Common myeloid progenitor, CD34-positive (primary cell): ENCODE measurements around the gene COL9A2.

Experiments
- CTCF ChIA-PET: fragments of 350-600 bp; sonication (Branson Sonifier 250); formaldehyde crosslinking; loops from one replicate; lab custom pipeline; 2021; ENCODE audit warnings: antibody characterized with exemption; lab: Charles Lee
- POLR2A ChIA-PET: fragments of 350-600 bp; sonication (Branson Sonifier 250); formaldehyde crosslinking; loops from one replicate; lab custom pipeline; 2021; ENCODE audit warnings: antibody characterized with exemption; lab: Charles Lee
- DNase-seq, 3 donors: peaks; one replicate each; pipeline versions ENCODE4 v3.0.0 to v3.0.0-alpha.2; 2013
- H3K27ac ChIP-seq, 2 experiments: 1 replicate in 1 of 2; 2 replicates in 1 of 2; pipeline ENCODE4 v1.7.0; 2013; ENCODE audit warnings: inconsistent platforms in 2 of 2, low read length in 2 of 2, mild to moderate bottlenecking in 2 of 2, low read depth in 1 of 2, moderate library complexity in 1 of 2; ENCODE audit not compliant: severe bottlenecking in 2 of 2, insufficient read depth in 1 of 2, poor library complexity in 1 of 2
- H3K27me3 ChIP-seq, 5 experiments: replicated peaks in 2 of 5; 1 replicate in 3 of 5; 2 replicates in 2 of 5; pipeline versions ENCODE4 v1.6.1 to v1.7.0; 2013; ENCODE audit warnings: low read length in 4 of 5, mild to moderate bottlenecking in 2 of 5, moderate library complexity in 2 of 5, inconsistent platforms in 1 of 5; ENCODE audit not compliant: insufficient read depth in 5 of 5, control insufficient read depth in 4 of 5
- H3K36me3 ChIP-seq, 4 experiments: 1 replicate in 2 of 4; 2 replicates in 2 of 4; pipeline versions ENCODE4 v1.6.1 to v1.7.0; 2013; ENCODE audit warnings: low read length in 3 of 4, control low read depth in 1 of 4, mild to moderate bottlenecking in 1 of 4; ENCODE audit not compliant: control insufficient read depth in 4 of 4, insufficient read depth in 4 of 4
- H3K4me1 ChIP-seq, 4 experiments: 1 replicate in 3 of 4; 2 replicates in 1 of 4; pipeline versions ENCODE4 v1.6.1 to v1.7.1; 2013; ENCODE audit warnings: low read length in 3 of 4, mild to moderate bottlenecking in 3 of 4, control low read depth in 1 of 4, inconsistent platforms in 1 of 4, moderate library complexity in 1 of 4; ENCODE audit not compliant: control insufficient read depth in 4 of 4, insufficient read depth in 4 of 4; ENCODE audit errors: control extremely low read depth in 1 of 4
- H3K4me3 ChIP-seq, 7 experiments: 1 replicate in 4 of 7; 2 replicates in 3 of 7; pipeline versions ENCODE4 v1.5.1 to v1.7.0; 2013; ENCODE audit warnings: mild to moderate bottlenecking in 7 of 7, low read length in 6 of 7, moderate library complexity in 6 of 7, inconsistent platforms in 2 of 7, low read depth in 2 of 7, control low read depth in 1 of 7; ENCODE audit not compliant: insufficient read depth in 4 of 7, control insufficient read depth in 1 of 7; ENCODE audit errors: extremely low read depth in 1 of 7
- H3K9me3 ChIP-seq, 5 experiments: 1 replicate in 4 of 5; 2 replicates in 1 of 5; pipeline versions ENCODE4 v1.6.1 to v1.7.1; 2013; ENCODE audit warnings: low read length in 4 of 5, mild to moderate bottlenecking in 2 of 5, inconsistent platforms in 1 of 5, low read depth in 1 of 5, moderate library complexity in 1 of 5; ENCODE audit not compliant: control insufficient read depth in 4 of 5, insufficient read depth in 2 of 5; ENCODE audit errors: control extremely low read depth in 1 of 5
- WGBS: methylation state at CpG from one replicate; pipeline ENCODE4 v1.1.5; 2013; ENCODE audit not compliant: insufficient coverage; 5-methylcytosine and 5-hydroxymethylcytosine counted together

Gene COL9A2

DNA sequence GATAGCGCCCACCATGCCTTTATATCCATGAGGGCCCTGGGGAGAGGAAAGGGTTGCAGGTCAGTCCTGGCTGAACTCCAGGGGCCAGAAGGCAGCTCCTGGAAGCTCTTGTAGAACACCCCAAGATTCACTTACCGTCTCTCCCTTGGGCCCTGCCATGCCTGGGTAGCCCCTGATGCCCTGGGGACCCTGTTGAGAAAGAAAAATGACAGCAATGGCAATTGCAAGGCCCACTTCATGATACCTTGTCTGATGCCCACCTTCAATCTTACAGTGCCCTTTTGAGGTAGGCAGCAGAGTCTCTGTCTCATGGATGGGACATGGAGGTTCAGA is 7.0 kb downstream of the COL9A2 start:
- DNase-seq = no peak
- WGBS = 94% methylated on average over 2 of the region's 2 CpGs
- Histone ChIP-seq H3K36me3 (no peaks in the 10 kb centered on the region), H3K9me3 (no peaks in the 10 kb centered on the region), H3K4me3 (no peak overlapping the region), H3K4me1 (peaks cover 0 to 25% (median 18%) of the 10 kb centered on the region in 4 experiments), H3K27ac (no peak overlapping the region), H3K27me3 (peaks cover 0 to 2% (median 0%) of the 10 kb centered on the region in 5 experiments)
- POLR2A ChIA-PET = no interaction called here
- CTCF ChIA-PET = no interaction called here

DNA sequence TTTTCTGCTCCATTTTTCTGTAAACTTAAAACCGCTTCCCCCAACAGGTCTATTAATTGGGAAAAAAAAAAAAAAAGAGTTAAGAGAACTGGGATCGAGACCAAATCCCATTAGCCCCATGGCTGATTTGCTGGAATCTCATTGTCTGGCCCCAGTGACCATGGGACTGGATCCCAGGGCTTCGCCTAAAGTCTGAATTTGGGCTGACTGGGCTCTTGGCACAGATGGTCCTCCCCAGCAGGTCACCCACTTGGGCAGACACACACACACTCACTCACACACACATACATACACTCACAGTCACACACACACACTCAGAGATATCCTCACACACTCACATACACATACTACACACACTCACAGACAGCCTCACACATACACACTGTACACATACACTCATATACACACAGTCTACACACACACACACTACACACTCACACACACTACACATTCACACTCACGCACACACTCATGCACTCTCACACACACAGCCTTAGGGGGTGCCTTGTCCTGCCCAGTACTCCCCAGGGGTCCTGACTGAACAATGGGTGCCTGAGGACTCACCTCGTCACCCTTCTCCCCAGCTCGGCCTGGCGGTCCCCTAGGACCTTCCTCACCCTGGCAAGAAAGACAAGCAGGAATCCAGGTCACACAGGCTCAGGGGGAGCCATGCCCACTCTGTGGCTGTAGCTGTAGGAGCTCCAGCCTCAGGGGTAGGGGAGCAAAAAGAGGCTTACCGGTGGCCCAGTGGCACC is 7.5 kb downstream of the COL9A2 start:
- Histone ChIP-seq H3K9me3 (no peaks in the 10 kb centered on the region), H3K4me1 (peaks cover 0 to 19% (median 13%) of the 10 kb centered on the region in 4 experiments), H3K27ac (no peak overlapping the region), H3K36me3 (no peaks in the 10 kb centered on the region), H3K27me3 (no peaks in the 10 kb centered on the region), H3K4me3 (no peak overlapping the region)
- ChIA-PET POLR2A (no interaction called here), CTCF (no interaction called here)
- no peak for DNase-seq
- 98% methylated on average over 6 of the region's 8 CpGs for WGBS

DNA sequence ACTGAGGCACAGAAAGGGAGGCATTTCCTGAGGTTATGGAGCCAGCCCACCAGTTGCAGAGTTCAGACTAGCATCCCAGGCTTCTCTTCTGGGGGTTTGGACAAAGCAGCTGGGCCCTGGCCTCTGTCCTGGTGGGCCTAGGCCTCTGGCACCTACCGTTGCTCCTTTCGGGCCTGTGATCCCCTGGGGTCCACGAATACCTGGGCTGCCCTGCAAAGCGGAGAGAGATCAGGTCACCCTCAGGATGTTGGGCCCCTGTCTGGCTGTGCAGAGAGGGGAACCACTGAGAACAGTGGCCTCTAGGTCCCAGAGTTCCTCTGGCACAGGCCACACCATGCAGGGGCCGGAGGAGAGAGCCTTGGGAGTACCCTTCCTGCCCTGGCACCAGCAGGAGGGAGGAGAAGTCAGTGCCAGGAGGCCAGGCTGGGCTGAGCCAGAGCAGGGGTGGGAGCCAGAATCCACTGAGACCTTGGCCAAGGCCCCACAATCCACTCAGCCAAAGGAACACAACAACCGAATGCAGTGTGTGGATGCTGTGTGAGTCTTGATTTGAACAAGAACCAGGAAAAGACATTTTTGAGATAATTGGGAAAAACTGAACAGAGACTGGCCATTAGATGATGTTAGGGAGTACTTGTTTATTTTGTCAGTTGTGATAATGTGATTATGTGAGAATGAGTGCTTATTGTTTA is 8.9 kb downstream of the COL9A2 start:
- Histone ChIP-seq H3K9me3 (no peaks in the 10 kb centered on the region), H3K27ac (no peak overlapping the region), H3K4me3 (no peak overlapping the region), H3K27me3 (no peaks in the 10 kb centered on the region), H3K36me3 (no peaks in the 10 kb centered on the region), H3K4me1 (peaks cover 0 to 13% (median 9%) of the 10 kb centered on the region in 4 experiments)
- ChIA-PET CTCF (interaction anchor here (1.0 kb wide), 1 partner anchor 10 kb away, joined by 4 read pairs; no protein-coding TSS in a partner anchor), POLR2A (no interaction called here)
- DNase-seq = no peak
- 97% methylated on average over 6 of the region's 6 CpGs for WGBS

GRCh38 chr1:40307186-40307585 is 9.9 kb downstream of the COL9A2 start:
- Histone ChIP-seq H3K27ac (no peak overlapping the region), H3K4me1 (peaks cover 0 to 5% (median 3%) of the 10 kb centered on the region in 4 experiments), H3K4me3 (no peak overlapping the region), H3K27me3 (no peaks in the 10 kb centered on the region), H3K9me3 (no peaks in the 10 kb centered on the region), H3K36me3 (no peaks in the 10 kb centered on the region)
- DNase-seq = no peak
- ChIA-PET CTCF (interaction anchor here (1.0 to 2.3 kb wide), 2 partner anchors 11 to 15 kb away, joined by 4 to 5 read pairs; no protein-coding TSS in a partner anchor), POLR2A (no interaction called here)
- 95% methylated on average over 6 of the region's 6 CpGs for WGBS

DNA sequence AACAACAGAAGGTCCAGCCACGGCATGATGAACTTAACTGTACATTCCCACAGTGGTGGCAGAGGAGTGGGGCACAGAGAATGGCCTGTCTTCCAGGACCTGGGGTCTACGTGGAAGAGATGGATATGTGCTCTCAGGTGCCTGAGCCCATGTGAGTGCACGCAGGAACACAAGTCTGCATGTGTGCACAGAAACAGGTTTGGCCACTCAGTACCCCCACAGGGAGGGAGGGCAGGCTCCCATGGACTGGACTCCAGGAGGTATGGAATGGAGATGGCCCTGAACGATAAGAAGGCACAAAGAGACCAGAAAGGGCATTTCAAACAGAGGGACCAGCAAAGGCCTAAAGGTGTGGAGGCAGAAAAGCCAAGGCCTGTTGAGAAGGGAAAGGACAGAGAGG is 10.8 kb downstream of the COL9A2 start:
- Histone ChIP-seq H3K4me3 (no peak overlapping the region), H3K9me3 (no peaks in the 10 kb centered on the region), H3K27ac (no peak overlapping the region), H3K27me3 (no peaks in the 10 kb centered on the region), H3K4me1 (no peaks in the 10 kb centered on the region), H3K36me3 (no peaks in the 10 kb centered on the region)
- ChIA-PET POLR2A (no interaction called here), CTCF (interaction anchor here (2.3 kb wide), 1 partner anchor 14 kb away, joined by 5 read pairs; no protein-coding TSS in a partner anchor)
- 94% methylated on average over 4 of the region's 4 CpGs for WGBS
- DNase-seq = no peak

- no peak overlapping the region for H3K27ac ChIP-seq
- no peaks in the 10 kb centered on the region for H3K27me3 ChIP-seq
- H3K36me3 ChIP-seq = no peaks in the 10 kb centered on the region
- no peak overlapping the region for H3K4me3 ChIP-seq
- POLR2A ChIA-PET = no interaction called here
- CTCF ChIA-PET = interaction anchor here (0.6 to 3.0 kb wide), 3 partner anchors 10 to 228 kb away, joined by 3 to 13 read pairs (median 5); no protein-coding TSS in a partner anchor
- H3K9me3 ChIP-seq = no peaks in the 10 kb centered on the region
- no peaks in the 10 kb centered on the region for H3K4me1 ChIP-seq
- no CpG with 5 or more reads among the region's 2 CpGs for WGBS
- DNase-seq = no peak
Observed at GRCh38 chr1:40305871-40306270, 11.2 kb downstream of the COL9A2 start.

- ChIA-PET POLR2A (no interaction called here), CTCF (interaction anchor here (0.6 to 3.0 kb wide), 4 partner anchors 10 to 227 kb away, joined by 3 to 13 read pairs (median 4); no protein-coding TSS in a partner anchor)
- 100% methylated on average over 4 of the region's 5 CpGs for WGBS
- H3K27ac ChIP-seq = no peak overlapping the region
- peaks cover 0 to 3% (median 0%) of the 10 kb centered on the region in 4 experiments for H3K4me1 ChIP-seq
- no peak for DNase-seq
- H3K36me3 ChIP-seq = no peaks in the 10 kb centered on the region
- H3K27me3 ChIP-seq = no peaks in the 10 kb centered on the region
- no peak overlapping the region for H3K4me3 ChIP-seq
- H3K9me3 ChIP-seq = no peaks in the 10 kb centered on the region
Observed at GRCh38 chr1:40305451-40305850, 11.6 kb downstream of the COL9A2 start.
